GM18951 (cell line): ENCODE measurements around the gene EHMT1.
"Not testable (repeated sequence)": the region's sequence is repeated elsewhere in the genome, so short reads cannot be mapped to it uniquely, and the experiment has no call there.

ENCODE experiments used
- POLR2A ChIP-seq: IDR thresholded peaks from 4 replicates; pipeline ENCODE4 v1.6.1; 2011; ENCODE audit warnings: mild to moderate bottlenecking; ENCODE audit not compliant: insufficient read length, insufficient read depth; ENCODE audit errors: extremely low read depth
- in situ Hi-C: fragments of 300-500 bp; cut with MboI; formaldehyde crosslinking; loops from one replicate; pipeline ENCODE4 v1.12.0; 2022; ENCODE audit warnings: low sequenced_read_pairs, mixed read lengths, inconsistent platforms; ENCODE audit not compliant: unreplicated experiment

EHMT1 gene

DNA sequence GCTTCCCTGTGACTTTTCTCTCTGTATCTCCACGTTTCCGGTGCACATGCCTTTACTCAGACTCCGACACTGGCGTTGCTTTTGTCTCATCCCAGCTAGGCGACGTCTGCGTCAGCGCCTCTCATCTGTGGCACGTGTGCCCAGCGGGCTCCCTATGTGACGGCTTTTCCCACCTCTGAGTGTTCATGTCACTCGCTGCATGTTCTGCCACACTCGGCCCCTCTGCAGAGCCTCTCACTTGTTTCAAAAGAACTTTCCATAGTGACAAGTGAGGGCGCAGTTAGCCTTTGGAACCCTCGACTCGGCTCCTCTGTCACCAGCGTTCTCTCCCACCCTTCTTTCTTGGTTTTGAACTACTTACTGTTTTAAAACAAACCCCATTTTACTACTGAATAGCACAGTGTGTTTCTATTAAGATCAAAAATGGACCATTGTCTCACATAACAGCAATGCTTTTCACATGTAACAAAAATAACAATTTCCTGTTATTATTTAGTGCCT lies 145.4 kb downstream of the EHMT1 start:
- in situ Hi-C loops = no loop called here
- TF ChIP-seq POLR2A = no peak

DNA sequence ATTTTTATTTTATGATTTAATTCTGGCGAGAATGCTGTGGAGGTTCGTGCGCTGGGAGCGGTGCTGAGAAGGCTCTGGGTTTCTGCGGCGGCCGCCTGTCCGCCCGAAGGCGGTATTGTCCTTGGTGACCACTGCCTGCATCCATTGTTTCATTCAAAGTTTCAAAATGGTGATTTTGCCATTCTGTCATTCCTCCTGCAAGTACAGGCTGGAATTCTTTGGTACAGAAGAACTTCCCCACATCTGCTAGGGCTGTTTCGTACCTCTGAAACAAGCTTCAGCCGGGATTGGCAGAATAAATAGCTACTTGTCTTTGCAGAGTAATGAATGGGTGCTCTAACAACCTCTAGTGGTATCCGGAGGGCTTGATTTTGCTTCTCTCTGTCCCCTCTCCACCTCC lies 146.2 kb downstream of the EHMT1 start:
- in situ Hi-C loops = no loop called here
- TF ChIP-seq POLR2A = no peak

DNA sequence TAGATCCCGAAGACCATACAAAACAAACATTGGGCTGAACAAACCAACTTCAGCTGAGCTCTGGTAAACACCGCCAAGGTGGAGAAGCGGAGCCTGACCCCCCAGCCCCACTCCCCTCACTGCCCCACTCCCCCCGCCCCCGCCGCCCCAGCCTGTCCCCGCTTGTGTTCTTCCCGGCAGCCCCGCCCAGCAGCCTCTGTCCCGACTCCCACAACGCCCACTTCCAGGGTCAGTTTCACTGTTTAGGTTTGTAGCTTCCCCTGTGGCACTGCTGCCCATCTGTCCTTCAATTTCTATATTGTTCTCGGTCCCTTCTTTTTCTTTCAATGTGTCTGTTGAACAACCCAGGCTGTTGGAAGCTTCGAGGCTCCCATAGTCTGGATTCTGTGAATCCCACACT lies 146.7 kb downstream of the EHMT1 start:
- TF ChIP-seq POLR2A = no peak
- in situ Hi-C loops = no loop called here

- TF ChIP-seq POLR2A = no peak
- in situ Hi-C loops = no loop called here
These were observed 152.8 kb downstream of the EHMT1 start for GRCh38 chr9:137771580-137771979.

- no peak for TF ChIP-seq POLR2A
- in situ Hi-C loops = no loop called here
These were observed 153.6 kb downstream of the EHMT1 start for GRCh38 chr9:137772281-137772873.

- in situ Hi-C loops = no loop called here
These were observed 156.1 kb downstream of the EHMT1 start for GRCh38 chr9:137774775-137775386.

GRCh38 chr9:137776306-137776995 lies 157.6 kb downstream of the EHMT1 start:
- in situ Hi-C loops = no loop called here
- TF ChIP-seq POLR2A = no peak

More at GRCh38 chr9:137774775-137775386, 156.1 kb downstream of the EHMT1 start:
- no peak for TF ChIP-seq POLR2A

GRCh38 chr9:137777761-137778160 lies 159.0 kb downstream of the EHMT1 start:
- in situ Hi-C loops = no loop called here
- TF ChIP-seq POLR2A = no peak

DNA sequence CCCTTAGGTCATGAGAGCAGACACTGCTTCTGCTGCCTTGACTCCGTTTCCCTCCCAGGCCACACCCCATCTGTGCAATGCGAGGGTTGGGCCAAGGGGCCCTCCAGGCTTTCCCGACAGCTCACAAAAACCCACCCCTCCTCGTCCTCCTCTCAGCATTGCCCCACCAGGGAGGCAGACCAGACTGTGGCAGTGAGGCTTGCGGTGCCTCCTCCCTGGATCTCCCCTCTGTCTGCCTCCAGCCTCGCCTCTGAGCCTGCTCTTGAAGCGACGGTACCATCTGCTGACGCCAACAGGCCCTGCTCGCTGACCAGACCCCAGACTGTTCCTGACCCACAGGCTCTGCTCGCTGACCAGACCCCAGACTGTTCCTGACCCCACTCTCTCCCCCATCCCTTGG lies 159.5 kb downstream of the EHMT1 start:
- no peak for TF ChIP-seq POLR2A
- in situ Hi-C loops = no loop called here

DNA sequence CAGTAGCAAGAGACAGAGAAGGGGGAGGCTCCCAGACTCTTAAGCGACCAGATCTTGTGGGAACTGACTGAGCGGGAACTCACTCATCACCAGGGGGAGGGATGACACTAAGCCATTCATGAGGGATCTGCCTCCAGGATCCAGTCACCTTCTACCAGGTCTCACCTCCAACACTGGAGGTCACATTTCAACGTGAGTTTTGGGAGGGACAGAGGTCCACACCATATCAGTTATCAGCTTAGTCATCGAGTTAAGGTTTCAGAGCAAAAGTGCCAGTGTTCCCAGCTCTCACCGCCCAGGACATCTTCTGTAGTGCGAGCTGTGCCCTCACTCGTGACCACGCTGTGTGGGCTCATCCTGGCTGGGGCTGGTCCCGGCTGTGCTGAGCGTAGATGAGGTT lies 160.1 kb downstream of the EHMT1 start:
- in situ Hi-C loops = no loop called here
- no peak for TF ChIP-seq POLR2A

GRCh38 chr9:137780031-137780430 lies 161.2 kb downstream of the EHMT1 start:
- in situ Hi-C loops = not testable (repeated sequence)

- in situ Hi-C loops = no loop called here
- TF ChIP-seq POLR2A = no peak
These were observed 163.2 kb downstream of the EHMT1 start for GRCh38 chr9:137781906-137782585.

- in situ Hi-C loops = no loop called here
- no peak for TF ChIP-seq POLR2A
These were observed 164.7 kb downstream of the EHMT1 start for GRCh38 chr9:137783521-137783920.
